Measurements from ENCODE around the gene HHIPL1.

HHIPL1 gene

GRCh38 chr14:99662846-99663245 lies 17.9 kb downstream of the HHIPL1 start:
- DNase-seq, result no peak

GRCh38 chr14:99663386-99664057 lies 18.6 kb downstream of the HHIPL1 start:
- DNase-seq, result no peak

GRCh38 chr14:99664058-99664936 lies 19.4 kb downstream of the HHIPL1 start:
- no peak for DNase-seq

GRCh38 chr14:99664937-99665273 lies 20.0 kb downstream of the HHIPL1 start:
- DNase-seq, result no peak

- DNase-seq, result no peak
Measured at GRCh38 chr14:99666533-99666932, 21.6 kb downstream of the HHIPL1 start.

- DNase-seq, result no peak
Measured at GRCh38 chr14:99667045-99667444, 22.1 kb downstream of the HHIPL1 start.

GRCh38 chr14:99667821-99668220 lies 22.9 kb downstream of the HHIPL1 start:
- DNase-seq, result no peak

- DNase-seq, result no peak
Measured at GRCh38 chr14:99668307-99669295, 23.7 kb downstream of the HHIPL1 start.

- DNase-seq, result peak; percentile 51
Measured at GRCh38 chr14:99670361-99671234, 25.7 kb downstream of the HHIPL1 start.

- DNase-seq, result no peak
Measured at GRCh38 chr14:99671235-99672224, 26.6 kb downstream of the HHIPL1 start.

- DNase-seq, result no peak
Measured at GRCh38 chr14:99672506-99673304, 27.8 kb downstream of the HHIPL1 start.

GRCh38 chr14:99673305-99674063 lies 28.6 kb downstream of the HHIPL1 start:
- DNase-seq, result no peak

GRCh38 chr14:99674064-99674650 lies 29.2 kb downstream of the HHIPL1 start:
- DNase-seq, result no peak

- DNase-seq, result no peak
Measured at GRCh38 chr14:99674776-99675381, 29.9 kb downstream of the HHIPL1 start.

GRCh38 chr14:99675382-99675835 lies 30.5 kb downstream of the HHIPL1 start:
- DNase-seq, result no peak

GRCh38 chr14:99675951-99676350 lies 31.0 kb downstream of the HHIPL1 start:
- no peak for DNase-seq

- DNase-seq, result no peak
Measured at GRCh38 chr14:99676657-99677056, 31.7 kb downstream of the HHIPL1 start.
